GM19438 (cell line): Measurements from ENCODE around the gene BRIP1.
"Not testable (repeated sequence)": the region's sequence is repeated elsewhere in the genome, so short reads cannot be mapped to it uniquely, and the experiment has no call there.

Experiments
- ATAC-seq: cut with Tn5 transposase; IDR thresholded peaks from one replicate; pipeline ENCODE4 v1.9.1; 2021; ENCODE audit warnings: low read depth; ENCODE audit not compliant: unreplicated experiment

The BRIP1 gene

GRCh38 chr17:61806936-61807335 is 56.4 kb downstream of the BRIP1 start:
- ATAC-seq = no peak

DNA sequence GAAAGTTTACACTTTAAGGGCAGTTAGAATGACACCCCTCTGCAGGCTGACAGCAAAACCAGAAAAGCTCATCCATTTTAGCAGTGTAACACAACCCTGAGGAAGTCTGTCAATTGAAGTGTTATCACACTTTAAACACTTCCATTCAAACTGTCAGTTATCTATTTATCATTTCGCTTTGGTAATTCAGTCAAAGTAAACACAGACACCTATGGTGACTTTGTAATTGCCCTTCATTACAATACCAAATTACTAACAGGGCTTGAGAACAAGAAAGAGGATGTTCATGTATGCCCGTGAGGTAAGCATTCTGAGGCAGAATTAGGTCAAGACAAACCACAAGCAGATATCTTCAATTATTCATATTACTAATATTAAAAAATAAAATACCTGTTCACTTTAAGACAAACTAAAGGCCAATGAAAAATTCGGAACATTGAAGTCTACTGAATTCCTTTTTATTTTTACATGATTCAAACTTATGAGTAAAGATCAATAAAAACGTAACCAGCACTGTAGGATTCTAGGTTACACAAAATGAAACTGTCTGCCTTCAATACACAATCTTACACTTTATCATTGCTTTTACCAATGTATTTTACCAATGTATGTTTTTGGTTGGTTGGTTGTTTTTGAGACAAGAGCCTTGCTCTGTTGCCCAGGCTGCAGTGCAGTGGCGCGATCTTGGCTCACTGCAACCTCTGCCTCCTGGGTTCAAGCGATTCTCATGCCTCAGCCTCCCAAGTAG is 57.1 kb downstream of the BRIP1 start:
- no peak for ATAC-seq

GRCh38 chr17:61805399-61805798 is 57.9 kb downstream of the BRIP1 start:
- no peak for ATAC-seq

GRCh38 chr17:61803796-61804195 is 59.5 kb downstream of the BRIP1 start:
- ATAC-seq = no peak

GRCh38 chr17:61803216-61803615 is 60.1 kb downstream of the BRIP1 start:
- ATAC-seq = no peak

GRCh38 chr17:61799812-61800484 is 63.4 kb downstream of the BRIP1 start:
- ATAC-seq = no peak

DNA sequence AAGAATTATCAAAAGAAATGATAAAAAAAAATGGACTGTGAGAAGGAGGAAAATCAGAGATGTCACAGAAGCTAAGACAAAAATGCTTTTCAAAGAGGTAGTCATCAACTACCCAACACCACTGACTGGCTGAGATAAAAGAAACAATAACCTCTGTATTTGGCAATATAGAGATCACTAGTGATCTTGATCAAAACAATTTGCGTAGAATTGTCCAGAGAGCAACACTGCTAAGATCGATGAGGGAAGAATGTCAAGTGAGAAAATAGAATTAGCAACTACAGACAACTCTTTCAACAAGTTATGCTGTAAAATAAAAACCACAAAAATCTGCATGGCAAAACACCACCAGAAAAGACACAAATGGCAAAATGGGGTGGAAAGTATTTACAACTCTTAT is 66.0 kb downstream of the BRIP1 start:
- ATAC-seq = no peak

DNA sequence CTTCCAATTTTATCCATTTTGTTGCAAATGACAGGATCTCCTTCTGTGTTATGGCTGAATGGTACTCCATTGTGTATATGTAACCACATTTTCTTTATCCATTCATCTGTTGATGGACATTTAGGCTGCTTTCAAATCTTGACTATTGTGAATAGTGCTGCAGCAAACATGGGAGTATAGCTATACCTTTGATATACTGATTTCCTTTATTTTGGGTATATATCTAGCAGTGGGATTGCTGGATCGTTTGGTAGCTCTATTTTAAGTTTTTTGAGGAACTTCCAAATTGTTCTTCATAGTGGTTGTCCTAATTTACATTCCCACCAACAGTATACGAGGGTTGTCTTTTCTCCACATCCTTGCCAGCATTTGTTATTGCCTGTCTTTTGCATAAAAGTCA is 67.8 kb downstream of the BRIP1 start:
- ATAC-seq = no peak

GRCh38 chr17:61794792-61795191 is 68.5 kb downstream of the BRIP1 start:
- no peak for ATAC-seq

DNA sequence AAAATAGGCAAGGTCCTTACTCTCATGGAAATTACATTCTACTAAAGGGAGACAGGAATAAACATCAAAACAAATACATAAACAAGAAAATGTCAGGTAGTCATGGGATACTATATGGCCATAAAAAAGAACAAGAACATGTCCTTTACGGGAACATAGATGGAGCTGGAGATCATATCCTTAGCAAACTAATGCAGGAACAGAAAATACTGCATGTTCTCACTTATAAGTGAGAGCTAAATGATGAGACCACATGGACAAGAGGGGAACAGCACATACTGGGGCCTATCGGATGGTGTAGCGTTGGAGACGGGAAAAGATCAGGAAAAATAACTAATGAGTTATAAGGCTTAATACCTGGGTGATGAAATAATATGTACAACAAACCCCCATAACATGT is 69.1 kb downstream of the BRIP1 start:
- ATAC-seq = no peak

GRCh38 chr17:61793565-61793964 is 69.8 kb downstream of the BRIP1 start:
- no peak for ATAC-seq

GRCh38 chr17:61789872-61790271 is 73.5 kb downstream of the BRIP1 start:
- ATAC-seq = no peak

GRCh38 chr17:61786088-61786487 is 77.2 kb downstream of the BRIP1 start:
- ATAC-seq = no peak

- no peak for ATAC-seq
Observed at GRCh38 chr17:61784510-61784909, 78.8 kb downstream of the BRIP1 start.

DNA sequence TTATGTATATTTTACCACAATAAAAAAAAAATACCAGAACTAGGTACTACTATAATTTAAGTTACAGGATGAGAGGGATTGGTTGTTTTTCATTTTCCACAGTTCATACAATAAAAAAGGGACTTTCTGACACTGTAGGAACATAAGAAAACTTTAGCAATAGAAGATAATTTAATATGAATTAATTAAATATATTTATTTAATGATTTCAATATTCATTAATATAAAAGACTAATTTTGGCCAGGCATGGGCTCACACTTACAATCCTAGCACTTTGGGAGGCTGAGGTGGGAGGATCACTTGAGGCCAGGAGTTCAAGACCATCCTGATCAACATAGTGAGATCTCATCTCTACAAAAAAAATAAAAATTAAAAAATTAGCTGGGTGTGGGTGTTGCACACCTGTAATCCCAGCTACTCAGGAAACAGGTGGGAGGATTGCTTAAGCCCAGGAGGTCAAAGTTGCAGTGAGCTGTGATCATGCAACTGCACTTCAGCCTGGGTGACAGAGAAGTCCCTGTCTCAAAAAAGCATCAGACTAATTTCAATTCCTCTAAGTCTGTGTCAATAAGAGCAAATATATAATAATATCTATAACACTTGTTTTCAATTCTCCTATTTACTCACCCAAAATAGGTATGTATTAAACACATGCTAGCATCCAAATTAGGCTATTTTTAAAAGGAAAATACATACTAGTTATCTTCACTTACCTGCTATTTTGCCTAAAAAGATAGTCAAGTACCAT is 79.6 kb downstream of the BRIP1 start:
- ATAC-seq = no peak

GRCh38 chr17:61783120-61783519 is 80.2 kb downstream of the BRIP1 start:
- no peak for ATAC-seq

GRCh38 chr17:61782683-61783082 is 80.6 kb downstream of the BRIP1 start:
- ATAC-seq = no peak

- ATAC-seq = no peak
Observed at GRCh38 chr17:61775364-61775763, 88.0 kb downstream of the BRIP1 start.

DNA sequence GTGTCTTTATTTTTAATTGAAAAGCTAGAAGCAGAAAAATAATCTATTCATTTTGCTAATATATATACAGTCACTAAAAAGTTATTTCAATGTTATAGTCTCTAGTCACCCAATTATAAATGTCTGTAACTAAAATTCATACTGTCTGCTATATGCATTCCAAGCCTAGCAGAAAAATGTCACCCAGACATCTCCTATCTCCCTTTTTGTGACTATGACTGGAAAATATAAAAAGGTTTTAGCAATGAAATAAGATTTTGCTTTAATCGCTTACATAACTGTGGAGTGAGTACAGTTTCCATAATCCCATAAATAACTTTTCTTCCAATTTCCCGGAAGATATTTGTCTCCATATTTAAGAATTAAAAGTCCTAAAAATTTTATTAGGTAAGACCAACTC is 88.6 kb downstream of the BRIP1 start:
- no peak for ATAC-seq

GRCh38 chr17:61774087-61774486 is 89.2 kb downstream of the BRIP1 start:
- ATAC-seq = not testable (repeated sequence)

DNA sequence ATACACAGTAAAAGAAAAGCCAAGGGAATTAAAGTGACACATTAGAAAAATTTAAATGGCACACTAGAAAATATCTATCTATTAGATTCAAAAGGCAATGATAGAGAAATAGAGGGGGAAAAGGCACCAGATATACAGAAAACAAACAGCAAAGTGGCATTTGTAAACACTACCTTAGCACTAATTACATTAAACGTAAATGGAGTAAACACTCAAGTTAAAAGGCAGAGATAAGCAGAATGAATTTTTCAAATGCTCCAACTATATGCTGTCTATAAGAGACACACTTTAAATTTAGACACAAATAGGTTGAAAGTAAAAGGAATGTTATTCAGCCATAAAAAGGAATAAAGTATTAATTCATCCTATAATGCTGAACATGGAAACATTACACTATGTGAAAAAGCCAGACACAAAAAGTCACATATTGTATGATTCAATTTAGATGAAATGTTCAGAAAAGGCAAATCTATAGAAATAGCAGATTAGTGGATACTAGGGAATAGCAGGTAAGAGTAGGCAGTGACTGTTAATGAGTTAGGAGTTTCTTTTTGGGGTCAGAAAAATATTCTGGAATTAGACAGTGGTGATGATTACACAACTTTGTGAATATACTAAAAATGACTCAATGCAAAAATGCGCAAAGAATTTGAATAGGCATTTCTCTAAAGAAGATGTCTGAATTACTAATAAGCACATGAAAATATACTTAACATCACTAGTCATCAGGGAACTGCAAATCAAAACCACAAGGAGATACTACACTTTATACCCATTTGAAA is 92.4 kb downstream of the BRIP1 start:
- no peak for ATAC-seq
